HFF-Myc (cell line): ENCODE measurements around the gene ZGPAT.

ENCODE experiments used
- DNase-seq: peaks from one replicate; pipeline ENCODE4 v3.0.0-alpha.2; 2011; ENCODE audit warnings: low read depth; ENCODE audit errors: extremely low read depth
- H3K4me3 ChIP-seq: replicated peaks from 2 replicates; pipeline ENCODE4 v1.5.1; 2011; ENCODE audit warnings: low read depth, mild to moderate bottlenecking, control low read depth, low read length
- TF ChIP-seq, protein P1 (sequence below): IDR thresholded peaks from 2 replicates; pipeline ENCODE4 v1.5.1; 2012; ENCODE audit warnings: mild to moderate bottlenecking, low read depth, low read length, control low read depth; ENCODE audit errors: missing control alignments

Gene ZGPAT

DNA sequence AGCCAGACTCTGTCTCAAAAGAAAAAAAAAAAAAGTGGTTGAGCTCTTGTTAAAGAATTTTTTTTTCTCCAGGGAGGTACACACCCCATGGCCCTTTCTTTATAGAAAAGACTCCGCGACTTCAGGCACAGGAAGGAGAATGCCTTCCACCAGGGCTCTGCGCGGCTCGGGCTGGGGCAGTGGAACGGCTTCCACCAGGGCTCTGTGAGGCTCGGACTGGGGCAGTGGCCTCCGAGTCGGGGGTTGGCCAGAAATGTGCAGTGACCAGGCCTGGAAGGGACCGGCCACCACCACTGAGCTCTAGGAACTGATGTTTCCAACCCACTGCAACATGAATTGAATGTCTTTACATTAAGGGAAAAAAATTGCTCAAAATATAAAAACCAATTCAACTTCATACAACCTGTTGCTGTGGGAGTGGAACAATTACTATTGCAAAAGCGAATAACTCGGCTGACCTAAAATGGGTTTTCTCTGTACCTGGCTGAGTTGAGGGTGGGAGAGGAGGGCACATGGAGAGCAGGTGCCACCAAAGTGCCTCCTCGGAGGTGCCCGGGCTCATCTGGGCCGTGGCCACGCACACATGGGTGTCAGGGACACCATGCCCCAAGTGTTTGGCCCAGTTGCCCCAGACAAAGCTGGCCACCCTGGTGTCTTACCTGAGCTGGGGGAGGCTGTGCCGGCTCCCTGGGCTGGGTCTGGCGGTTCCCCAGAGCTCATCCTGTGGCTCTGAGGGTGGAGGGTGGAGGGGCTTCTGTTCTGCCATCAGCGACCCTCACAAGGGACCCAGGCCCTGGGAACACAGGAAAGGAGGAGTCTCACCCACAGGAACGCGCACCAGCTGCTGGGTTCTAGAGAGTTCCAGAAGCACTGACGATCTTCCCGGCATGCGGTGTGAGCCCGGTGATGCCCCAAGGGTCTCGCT, 61.0 kb downstream of the ZGPAT start:
- DNase-seq: no peak
- H3K4me3 ChIP-seq: no peak overlapping the region

GRCh38 chr20:63769891-63770474, 62.1 kb downstream of the ZGPAT start:
- H3K4me3 ChIP-seq: no peak overlapping the region
- TF ChIP-seq, protein P1, sequence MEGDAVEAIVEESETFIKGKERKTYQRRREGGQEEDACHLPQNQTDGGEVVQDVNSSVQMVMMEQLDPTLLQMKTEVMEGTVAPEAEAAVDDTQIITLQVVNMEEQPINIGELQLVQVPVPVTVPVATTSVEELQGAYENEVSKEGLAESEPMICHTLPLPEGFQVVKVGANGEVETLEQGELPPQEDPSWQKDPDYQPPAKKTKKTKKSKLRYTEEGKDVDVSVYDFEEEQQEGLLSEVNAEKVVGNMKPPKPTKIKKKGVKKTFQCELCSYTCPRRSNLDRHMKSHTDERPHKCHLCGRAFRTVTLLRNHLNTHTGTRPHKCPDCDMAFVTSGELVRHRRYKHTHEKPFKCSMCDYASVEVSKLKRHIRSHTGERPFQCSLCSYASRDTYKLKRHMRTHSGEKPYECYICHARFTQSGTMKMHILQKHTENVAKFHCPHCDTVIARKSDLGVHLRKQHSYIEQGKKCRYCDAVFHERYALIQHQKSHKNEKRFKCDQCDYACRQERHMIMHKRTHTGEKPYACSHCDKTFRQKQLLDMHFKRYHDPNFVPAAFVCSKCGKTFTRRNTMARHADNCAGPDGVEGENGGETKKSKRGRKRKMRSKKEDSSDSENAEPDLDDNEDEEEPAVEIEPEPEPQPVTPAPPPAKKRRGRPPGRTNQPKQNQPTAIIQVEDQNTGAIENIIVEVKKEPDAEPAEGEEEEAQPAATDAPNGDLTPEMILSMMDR: no peak
- DNase-seq: no peak

More for the DNA sequence above, 61.0 kb downstream of the ZGPAT start:
- TF ChIP-seq, protein P1: no peak

GRCh38 chr20:63771046-63771707, 63.3 kb downstream of the ZGPAT start:
- no peak for DNase-seq
- H3K4me3 ChIP-seq: no peak overlapping the region
- TF ChIP-seq, protein P1: no peak

DNA sequence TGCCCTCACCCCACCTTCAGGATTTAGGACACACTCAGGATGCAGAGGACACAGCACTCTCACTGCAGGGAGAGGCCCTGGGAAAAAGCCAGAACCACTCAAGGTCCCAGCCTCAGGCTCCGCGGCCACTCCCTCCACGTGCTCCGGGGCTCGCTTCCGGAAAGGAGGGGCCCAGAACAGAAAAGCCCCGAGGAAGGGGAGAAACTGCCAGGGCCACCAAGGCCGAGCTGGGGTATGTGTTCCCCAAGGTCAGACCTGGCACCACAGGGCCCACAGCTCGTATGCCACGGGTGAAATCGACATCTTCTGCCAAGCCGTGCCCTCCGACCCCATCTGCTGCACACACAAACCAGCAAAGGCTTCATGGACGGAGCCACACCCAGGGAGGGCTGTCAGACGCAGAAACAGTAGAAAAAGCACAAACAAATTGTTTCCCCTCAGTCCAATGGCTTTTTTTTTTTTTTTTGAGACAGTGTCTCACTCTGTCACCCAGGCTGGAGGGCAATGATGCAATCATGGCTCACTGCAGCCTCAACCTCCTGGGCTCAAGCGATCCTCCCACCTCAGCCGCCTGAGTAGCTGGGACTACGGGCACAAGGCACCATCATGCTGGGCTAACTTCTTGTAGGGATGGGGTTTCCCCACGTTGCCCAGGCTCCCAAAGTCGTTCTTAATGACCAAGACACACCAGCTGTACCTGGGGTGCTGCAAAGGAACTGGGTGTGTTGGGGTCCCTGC, 65.1 kb downstream of the ZGPAT start:
- no peak for DNase-seq
- no peak overlapping the region for H3K4me3 ChIP-seq
- TF ChIP-seq, protein P1: no peak

DNA sequence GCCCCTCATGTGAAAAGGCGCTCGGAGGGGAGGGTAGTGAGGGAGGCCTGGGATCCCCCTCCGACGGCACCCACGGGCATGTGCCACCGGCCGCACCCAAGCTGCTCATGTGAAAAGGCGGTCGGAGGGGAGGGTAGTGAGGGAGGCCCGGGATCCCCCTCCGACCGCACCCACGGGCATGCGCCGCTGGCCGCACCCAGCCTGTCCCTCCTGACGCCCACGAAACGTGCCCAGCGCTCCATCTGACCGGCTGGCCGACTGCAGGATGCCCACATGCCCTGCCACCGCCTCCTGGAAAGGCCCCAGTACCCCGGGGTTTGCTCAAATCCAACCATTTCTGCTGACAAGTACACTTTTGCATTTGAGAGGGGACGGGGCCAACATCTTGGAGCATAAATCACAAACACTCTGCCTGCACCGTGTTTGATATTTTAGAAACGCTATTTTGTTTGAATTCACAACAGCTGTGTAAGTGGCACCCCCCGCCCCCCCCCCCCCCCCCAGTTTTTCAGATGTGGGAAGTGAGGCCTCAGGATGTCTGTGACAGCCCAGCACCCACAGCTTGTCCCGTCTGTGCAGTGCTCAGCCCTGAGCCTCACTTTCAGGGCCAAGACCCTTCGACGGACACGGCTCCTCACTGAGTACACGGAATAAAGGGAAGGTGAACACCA, 65.9 kb downstream of the ZGPAT start:
- no peak overlapping the region for H3K4me3 ChIP-seq
- TF ChIP-seq, protein P1: no peak
- DNase-seq: no peak

DNA sequence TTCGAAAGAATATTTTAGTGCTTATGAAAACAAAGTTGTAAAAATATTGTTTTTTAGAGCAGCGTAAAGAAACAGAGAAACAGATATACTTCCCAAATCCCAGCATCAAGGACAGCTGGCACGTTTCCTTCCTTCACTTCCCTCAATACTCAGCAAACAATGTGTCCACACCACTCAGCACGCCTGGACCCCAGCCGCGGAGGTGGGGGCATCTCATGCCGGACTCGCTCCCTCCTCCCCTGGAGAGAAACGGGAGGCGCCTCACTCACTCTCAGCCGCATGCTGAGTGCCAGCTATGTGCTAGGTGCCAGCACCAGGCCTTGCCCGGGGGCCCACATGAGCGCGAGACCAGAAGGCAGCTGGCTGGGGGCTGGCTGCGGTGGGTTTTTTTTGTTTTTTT, 66.5 kb downstream of the ZGPAT start:
- H3K4me3 ChIP-seq: no peak overlapping the region
- TF ChIP-seq, protein P1: no peak
- no peak for DNase-seq
